Left renal cortex interstitium (tissue), 4 donors: Measurements from ENCODE around the gene EYS. TPM values are rescaled to one million over a fixed set of nuclear protein-coding genes. Genes with fewer than 3 reads are reported as not detected.

Experiments used
- DNase-seq, 4 donors: peaks; one replicate each; pipeline ENCODE4 v3.0.0-alpha.2; 2013; ENCODE audit warnings: low read depth in 4 of 4, low spot score in 2 of 4, missing footprints in 1 of 4
- polyA plus RNA-seq, 4 donors: library from polyadenylated mRNA; unstranded; fragments of 120-200 nt; gene quantifications; one replicate each; pipeline ENCODE4 v1.2.1, GENCODE V29; 2013; ENCODE audit not compliant: insufficient read length in 4 of 4

The EYS gene
- polyA plus RNA-seq, 4 donors: 0.43 to 0.81 (median 0.67) TPM

DNA sequence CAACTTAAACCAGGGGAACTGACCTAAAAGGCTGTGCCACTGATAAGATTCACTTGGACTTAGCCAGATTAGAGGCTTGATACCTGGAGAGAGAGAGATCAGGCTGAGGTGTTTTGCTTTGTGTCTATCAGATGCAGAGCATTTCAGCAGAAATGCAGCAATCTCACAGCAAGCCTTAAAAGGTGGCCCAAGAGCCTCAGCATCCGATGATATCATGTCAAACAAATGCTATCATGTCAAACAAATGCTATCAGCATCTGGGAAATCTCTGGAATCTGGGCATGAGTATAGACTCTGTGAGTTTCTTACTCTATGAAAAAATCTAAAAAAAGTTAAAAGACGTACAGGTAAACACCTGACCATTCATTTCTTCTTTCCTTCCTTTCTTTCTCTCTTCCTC, 718.9 kb downstream of the EYS start:
- no peak for DNase-seq

DNA sequence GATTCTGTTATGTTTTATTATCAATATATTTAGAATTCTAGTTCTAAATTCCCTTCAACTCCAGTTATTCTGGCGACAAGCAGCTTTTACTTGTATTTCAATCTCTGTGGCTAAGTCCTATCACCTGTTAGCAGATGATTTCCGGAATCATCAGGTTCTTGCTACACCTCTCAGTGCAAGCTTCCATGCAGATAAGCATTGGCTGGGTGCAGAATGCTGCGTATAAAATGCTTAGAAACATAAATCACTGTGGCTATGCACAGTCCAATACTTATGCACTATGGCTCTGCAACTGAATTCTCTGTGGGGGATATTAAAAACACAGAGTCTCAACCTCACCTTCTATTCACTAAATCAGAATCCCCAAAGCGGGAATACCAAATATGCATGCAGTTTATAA, 720.0 kb downstream of the EYS start:
- no peak for DNase-seq

GRCh38 chr6:64985726-64986125, 721.3 kb downstream of the EYS start:
- no peak for DNase-seq

- DNase-seq: no peak
Observed at GRCh38 chr6:64984948-64985347, 722.1 kb downstream of the EYS start.

- no peak for DNase-seq
Observed at GRCh38 chr6:64983089-64983488, 723.9 kb downstream of the EYS start.

DNA sequence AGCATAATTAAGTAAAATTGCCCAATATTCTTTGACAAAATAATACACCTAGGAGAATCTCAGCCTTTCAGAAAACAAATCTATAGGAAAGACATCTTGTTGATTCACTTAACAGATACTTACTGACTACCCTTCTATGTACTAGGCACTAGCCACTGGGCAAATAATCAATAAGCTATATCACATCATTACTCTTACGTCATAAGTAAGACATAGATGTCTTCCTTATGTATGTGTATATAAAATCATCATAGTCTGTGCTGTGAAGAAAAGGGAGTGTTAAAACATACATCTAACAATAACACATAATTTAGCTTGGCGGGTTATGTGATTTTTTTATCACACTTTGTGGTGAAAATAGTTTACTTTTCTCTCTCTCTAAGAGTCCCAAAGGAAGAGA, 733.9 kb downstream of the EYS start:
- no peak for DNase-seq

DNA sequence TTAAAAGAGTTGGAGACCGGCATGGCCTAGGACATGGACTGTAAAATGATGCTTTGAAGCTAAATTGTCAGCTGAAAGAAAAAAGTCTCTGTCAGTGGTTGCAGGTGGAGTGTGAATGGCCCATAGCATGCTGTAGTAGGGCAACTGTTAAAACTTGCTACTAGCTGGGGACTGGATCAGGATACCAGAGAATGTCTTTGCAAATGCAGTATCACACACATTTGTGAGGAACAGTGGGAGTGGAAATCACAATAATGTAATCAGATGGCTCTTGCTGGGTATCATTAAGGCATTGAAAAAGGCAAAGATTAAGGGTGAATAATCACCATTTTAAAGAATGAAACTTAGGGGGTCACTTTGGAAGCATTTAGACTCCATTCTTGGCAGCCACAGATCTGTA, 737.9 kb downstream of the EYS start:
- no peak for DNase-seq

- no peak for DNase-seq
Observed at GRCh38 chr6:64955435-64955848, 751.6 kb downstream of the EYS start.

- DNase-seq: no peak
Observed at GRCh38 chr6:64949257-64949656, 757.8 kb downstream of the EYS start.

DNA sequence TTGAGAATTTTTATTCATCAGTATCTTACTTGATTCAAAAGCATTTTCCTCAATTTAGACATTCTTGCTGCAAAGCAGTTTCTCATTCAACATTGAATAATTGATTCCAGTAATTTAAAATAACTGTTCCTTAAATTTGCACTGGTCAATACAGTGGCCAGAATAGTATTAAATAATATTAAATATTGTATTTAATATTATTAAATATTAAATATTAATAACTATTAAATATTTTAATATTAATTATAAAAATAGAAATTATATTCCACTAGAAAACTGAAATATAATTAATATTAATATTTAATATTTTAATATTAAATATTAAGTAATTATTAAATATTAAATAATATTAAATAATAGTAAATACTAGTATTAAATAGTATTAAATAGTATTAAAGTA, 758.8 kb downstream of the EYS start:
- DNase-seq: no peak

DNA sequence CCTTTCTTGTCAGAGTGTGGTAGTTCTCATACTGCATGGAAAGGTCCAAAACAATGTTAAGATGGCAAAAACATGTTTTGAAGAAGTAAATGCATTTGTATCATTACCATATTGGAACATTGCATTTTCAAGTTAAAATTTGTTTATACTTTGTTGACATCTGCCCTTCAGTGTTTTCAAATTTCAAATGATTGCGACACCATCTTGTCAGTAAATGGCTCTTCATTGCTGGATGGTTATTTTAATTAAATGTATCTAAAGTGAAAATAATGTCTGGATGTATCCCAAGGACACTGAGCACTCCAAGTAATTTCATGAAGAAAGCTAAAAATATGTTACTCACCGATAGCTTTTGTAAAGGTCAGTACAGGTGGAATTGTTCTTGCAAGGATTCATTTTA, 761.6 kb downstream of the EYS start:
- DNase-seq: no peak

DNA sequence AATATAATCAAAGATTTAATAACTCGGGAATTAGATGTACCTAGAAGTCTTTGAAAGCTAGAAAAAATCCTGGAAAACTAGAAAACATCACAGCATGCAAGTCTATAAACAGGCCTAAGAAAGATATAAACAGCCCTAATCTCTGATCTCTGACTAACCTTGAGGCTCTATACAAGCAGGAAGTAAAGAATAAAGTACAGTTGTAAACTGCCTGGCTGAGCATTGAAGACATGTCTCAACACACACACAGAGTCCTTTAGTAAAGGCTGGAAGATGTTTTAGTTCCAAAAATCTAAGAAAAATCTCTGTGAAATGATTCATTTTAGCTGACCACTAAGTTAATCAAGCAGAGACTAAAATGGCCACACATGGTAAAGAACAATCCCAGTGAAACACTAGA, 774.5 kb downstream of the EYS start:
- DNase-seq: no peak

- no peak for DNase-seq
Observed at GRCh38 chr6:64930681-64931080, 776.3 kb downstream of the EYS start.

DNA sequence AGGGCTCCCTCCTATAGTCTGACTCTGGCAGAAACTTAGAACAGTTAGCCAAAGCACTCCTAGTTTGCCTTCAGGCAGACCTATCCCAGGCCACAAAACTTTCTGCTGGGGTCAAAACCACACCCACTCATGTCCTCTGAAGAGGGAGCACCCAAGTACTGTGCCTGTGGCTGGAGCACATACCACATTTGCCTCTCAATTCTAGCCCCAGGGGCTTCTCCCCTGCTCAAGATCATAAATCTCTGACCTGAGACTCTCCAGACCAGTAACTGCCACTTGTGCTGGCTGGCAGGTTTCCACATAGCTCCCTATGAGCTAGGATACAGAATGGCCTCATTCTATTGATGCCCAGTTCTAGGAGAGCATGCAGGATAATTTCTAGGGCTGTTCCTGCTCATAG, 781.0 kb downstream of the EYS start:
- no peak for DNase-seq

DNA sequence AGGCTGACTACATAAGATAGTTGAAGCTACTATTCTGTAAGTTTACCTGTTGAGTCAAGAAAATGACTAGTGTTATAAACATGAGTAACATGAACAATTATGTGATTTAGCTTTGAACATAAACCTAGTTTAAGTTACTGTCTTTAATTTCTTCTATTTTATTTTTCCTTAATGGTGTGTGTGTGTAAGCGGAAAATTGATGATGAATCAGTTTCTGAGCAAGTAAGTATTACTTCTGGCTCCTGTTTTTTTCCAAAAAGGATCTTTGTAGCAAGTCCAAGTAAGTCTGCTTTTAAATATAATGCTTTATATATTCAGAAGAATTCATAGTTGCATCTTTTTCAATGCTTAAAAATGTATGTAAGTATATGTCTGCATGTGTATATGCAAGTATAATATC, 786.8 kb downstream of the EYS start:
- no peak for DNase-seq

DNA sequence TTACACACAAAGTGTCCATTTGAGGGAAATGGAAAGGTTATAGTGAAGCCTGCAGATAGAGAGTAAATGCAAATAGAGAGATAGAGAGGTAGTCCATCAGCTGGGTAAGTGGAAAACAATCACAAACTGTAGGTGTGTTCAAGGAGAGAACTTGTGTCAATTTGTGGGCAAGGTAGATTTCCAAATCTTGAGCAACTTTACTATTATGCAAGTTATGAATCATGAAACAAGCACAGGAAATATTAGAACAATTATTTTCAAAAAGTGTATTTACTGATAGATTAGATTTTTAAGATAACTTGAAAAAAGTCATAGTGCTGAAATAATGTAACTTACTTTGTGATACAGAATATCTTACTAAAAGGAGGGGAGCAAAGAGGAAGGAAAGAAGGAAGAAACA, 792.9 kb downstream of the EYS start:
- DNase-seq: no peak

DNA sequence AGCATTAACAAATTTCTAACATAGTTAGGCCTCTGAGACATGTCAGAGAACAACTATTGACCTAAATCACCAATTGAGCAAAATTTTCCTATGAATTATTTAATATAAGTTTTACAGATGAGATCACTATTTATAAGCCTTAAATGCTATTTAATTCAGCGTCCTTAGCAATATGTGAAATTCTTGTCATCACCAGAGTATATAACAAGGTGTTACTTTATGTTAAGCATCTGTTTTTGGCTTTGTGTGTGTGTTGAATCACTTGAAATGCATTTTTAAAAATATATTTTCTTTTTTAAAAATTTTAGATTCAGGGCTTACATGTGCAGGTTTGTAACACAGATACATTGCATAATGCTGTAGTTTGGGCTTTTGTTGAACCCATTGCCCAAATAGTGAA, 794.1 kb downstream of the EYS start:
- no peak for DNase-seq

- no peak for DNase-seq
Observed at GRCh38 chr6:64908104-64908503, 798.9 kb downstream of the EYS start.

- no peak for DNase-seq
Observed at GRCh38 chr6:64904616-64905015, 802.4 kb downstream of the EYS start.

- no peak for DNase-seq
Observed at GRCh38 chr6:64902596-64902995, 804.4 kb downstream of the EYS start.

DNA sequence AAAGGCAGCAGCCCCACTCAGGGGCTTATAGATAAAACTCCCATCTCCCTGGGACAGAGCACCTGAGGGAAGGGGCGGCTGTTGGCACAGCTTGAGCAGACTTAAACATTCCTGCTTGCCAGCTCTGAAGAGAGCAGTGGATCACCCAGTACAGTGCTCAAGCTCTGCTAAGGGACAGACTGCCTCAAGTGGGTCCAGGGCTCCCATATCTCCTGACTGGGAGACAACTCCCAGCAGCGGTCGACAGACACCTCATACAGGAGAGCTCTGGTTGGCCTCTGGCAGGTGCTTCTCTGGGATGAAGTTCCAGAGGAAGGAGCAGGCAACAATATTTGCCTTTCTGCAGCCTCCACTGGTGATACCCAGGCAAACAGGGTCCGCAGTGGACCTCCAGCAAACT, 810.1 kb downstream of the EYS start:
- no peak for DNase-seq

GRCh38 chr6:64895945-64896344, 811.1 kb downstream of the EYS start:
- DNase-seq: no peak

DNA sequence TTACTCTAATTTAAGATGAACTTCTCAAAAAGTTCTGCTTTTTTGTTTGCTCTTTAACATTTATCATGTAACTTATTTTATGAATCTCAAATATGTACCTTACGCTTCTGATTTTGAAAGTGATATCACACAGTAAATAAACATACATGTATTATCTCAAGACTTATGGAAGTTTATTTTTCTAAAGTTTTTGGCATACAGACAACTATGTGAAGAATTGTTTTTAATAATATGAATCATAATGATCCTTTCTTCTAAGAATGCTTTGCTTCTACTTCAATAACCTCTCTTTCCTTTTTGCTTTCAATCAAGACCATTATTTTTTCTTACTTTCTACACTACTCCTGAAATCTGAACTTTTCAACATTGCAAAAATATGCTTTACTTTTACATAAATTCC, 816.4 kb downstream of the EYS start:
- no peak for DNase-seq

GRCh38 chr6:64889144-64889543, 817.9 kb downstream of the EYS start:
- no peak for DNase-seq
